HG03469 (cell line): ENCODE data around the gene PRUNE2.
A peak's percentile ranks its signal among the peaks of the same experiment; 100 is the strongest.
"Not testable (repeated sequence)": the region's sequence is repeated elsewhere in the genome, so short reads cannot be mapped to it uniquely, and the experiment has no call there.

ENCODE experiments used
- ATAC-seq: cut with Tn5 transposase; IDR thresholded peaks from one replicate; pipeline ENCODE4 v1.9.1; 2021; ENCODE audit warnings: mild to moderate bottlenecking, moderate library complexity, moderate number of reproducible peaks; ENCODE audit not compliant: unreplicated experiment

The PRUNE2 gene

DNA sequence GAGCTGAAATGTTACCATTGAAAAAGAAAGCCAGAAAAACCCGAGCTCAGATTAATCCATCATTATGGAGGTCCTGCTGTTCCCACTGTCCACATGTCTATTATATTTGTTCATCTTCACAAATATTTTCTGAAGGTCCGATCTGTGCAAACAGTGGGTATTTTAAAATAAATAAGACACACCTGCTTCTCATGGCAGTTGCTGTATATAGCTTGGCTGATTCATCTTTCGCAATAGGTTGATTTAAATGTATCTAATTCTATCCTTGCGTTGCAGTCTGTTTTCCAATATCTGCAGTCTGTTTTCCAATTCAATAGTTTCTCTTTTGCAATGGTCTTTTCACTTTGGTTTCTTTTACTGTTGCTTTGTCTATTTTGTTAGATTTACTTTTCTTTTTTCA lies 229.1 kb downstream of the PRUNE2 start:
- no peak for ATAC-seq

DNA sequence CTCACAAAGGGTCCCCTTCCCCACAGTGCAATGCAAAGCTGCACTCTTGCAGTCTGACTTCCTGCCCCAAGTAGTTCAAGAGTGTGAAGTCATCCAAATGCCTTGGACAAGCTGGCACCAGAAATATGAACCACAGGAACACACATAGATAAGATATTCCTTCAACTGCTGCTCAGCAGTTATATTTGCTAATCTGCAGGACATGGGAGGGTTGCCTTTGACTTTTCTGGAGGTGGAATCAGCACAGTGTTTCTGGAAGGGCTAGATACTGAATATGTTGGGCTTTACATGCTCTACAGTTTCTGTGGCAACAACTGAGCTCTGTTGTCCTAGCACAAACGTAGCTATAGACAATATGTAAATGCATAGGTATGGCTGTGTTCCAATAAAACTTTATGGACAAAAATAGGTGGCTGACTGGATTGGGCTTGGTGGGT lies 238.4 kb downstream of the PRUNE2 start:
- ATAC-seq = no peak

DNA sequence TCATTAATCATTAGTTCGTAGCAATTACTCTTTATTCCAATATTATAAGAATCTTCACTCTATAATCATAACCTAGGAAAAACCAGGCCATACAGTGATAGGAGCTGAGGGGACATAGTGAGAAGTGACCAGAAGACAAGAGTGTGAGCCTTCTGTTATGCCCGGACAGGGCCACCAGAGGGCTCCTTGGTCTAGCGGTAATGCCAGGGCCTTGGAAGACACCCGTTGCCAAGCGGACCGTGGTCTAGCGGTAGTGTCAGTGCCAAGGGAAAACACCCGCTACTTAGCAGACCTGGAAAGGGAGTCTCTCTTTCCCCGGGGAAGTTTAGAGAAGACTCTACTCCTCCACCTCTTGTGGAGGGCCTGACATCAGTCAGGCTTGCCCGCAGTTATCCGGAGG lies 239.9 kb downstream of the PRUNE2 start:
- not testable (repeated sequence) for ATAC-seq

DNA sequence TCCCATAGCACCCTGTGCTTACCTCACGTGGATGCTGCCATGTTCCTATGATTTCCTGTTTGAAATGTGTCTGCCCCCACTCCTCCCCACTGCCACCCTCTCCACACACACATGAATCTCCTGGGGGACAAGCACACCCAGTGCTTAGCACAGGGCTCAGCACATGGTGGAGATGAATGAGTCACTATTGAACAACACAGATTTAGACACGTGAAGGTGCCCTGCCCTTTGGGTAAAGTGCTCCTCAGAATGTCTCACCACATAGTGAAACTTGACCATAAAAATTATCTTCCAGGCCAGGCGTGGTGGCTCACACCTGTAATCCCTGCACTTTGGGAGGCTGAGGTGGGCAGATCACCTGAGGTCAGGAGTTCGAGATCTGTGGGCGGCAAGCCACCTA lies 240.5 kb downstream of the PRUNE2 start:
- no peak for ATAC-seq

DNA sequence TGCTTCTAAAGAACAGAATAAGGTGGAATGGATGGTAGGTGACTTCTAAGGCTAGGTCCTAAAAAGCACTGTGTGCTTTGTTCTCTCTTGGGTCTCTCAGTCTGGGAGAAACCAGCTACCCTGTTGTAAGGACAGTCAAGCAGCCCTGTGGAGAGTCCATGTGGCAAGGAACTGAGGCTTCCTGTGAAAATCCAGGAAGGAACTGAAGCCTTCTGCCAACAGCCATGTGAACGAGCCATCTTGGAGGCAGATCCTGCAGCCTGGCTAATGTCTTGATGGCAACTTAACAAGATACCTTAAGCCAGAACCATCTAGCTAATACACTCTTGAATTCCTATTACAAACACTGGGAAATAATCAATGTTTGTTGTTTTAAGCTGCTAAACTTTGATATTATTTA lies 241.8 kb downstream of the PRUNE2 start:
- no peak for ATAC-seq

DNA sequence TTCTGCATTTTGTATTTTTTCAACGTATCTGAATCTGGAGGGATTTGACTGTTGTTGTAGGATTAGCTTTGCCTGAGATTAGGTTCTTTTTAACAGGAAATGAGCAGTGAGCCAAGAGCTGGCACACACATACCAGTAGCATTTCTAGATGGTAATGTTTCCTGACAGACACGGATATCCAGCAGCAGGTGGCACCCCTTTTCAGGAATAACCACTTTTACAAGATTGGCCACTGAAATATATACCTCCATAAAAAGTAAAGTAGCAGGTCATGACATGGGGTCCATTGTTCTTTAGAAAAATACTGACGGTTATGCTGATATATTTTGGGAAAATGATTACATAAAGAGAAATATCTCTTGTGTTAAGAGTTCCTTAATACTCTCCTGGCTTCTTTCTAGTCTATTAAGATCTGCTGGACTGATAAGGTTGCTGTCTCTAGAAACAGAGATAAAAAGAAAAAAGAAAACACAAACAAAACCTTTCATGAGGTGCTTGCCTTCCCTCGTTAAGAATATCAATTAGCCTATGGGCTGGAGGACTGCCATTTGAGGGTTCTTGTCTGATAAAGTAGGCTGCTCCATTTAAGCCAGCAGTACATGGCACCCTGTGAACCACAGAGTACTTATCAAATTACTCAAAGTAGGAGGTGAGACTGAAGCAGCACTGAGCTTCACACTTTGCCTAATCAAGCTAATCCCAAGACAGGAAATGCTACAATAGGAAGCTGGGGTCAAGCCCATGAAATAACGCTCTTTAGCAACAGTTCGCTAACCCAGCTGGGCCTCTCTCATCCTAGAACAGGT lies 243.2 kb downstream of the PRUNE2 start:
- ATAC-seq = no peak

DNA sequence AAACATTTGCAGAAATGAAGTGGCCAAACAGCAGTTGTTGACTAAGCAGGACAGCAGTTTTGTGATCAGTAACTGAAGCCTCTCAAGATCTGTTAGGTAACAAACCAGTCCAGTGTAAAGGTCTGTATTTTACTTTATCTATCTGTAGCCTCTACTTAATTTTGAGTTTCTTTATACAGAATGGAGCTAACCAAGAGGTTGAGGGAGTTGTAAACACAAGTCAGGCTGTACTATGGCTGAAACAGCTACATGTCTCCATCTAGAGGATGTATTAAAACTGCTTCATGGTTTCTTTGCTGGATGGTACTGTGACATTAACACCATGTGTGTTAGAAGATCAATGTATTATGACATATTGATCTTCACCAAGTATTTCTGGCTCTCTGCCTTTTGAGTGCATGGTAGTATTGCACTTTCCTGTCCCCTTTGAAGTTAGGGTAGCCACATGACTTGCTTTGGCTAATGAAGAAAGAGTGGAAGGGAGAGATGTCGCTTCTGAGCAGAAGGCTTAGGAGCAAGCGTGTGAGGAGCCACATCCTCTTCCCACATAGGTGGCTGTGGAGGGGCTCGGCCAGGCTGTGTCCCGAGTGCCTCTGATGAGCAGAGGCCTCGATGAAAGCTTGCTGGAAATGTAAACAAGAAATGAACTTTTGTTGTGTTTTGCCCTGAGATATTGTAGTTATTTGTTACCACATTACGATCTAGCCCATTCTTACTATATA lies 247.2 kb downstream of the PRUNE2 start:
- ATAC-seq = peak; percentile 88

DNA sequence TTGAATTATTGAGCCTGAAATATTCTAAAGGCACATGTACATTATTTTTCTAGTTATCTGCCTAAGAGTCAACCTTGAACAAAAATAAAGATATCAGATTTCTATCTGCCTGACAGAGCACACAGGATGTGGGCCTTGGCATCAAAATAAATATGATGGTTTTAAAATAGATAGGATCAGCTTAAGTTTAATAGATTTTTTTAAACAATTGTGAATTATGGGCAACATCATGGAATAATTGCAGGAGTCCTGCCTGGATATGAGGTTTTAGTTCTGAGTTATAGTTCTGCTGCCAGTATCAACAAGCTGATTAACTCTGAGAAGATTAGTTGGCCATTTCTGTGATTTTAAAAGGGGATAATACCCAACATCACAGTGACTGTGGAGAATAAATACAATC lies 248.6 kb downstream of the PRUNE2 start:
- ATAC-seq = no peak

DNA sequence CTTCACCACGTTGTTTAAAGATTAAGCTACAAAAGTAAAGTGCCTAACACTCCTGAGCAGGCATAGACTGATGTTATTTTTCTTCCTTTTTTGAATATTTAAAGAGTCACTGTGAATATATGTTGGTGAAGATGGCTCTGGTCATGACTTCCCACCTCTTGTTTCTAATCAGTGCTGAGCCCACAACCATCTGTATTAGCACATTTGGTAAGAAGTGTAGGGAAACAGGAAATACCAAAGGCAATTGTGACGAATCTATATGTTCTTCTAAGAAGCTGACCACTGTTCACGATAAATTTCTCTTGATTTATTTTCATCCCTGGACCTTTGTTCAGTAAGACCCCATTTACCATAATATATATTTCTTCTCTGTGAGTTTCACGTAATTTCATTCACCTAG lies 249.9 kb downstream of the PRUNE2 start:
- ATAC-seq = no peak

DNA sequence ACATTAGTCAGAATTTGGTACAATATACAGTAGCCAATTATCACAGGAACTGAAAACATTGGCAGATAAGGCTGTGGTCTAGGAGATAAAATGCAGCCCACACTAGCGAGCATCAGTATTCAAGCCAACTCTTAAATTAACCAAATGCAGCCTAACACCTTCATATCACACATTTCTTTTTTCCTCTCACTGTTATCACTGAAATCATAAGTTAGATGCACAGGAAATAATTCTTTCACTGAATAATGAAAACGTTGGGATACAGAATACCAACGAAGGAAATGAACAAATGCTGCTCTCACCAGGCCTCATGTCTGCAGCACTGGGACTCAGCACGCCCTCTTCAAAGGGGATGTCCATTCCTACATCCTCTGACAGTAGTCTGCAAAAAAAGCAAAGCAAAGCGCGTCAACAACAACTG lies 250.8 kb downstream of the PRUNE2 start:
- ATAC-seq = no peak

DNA sequence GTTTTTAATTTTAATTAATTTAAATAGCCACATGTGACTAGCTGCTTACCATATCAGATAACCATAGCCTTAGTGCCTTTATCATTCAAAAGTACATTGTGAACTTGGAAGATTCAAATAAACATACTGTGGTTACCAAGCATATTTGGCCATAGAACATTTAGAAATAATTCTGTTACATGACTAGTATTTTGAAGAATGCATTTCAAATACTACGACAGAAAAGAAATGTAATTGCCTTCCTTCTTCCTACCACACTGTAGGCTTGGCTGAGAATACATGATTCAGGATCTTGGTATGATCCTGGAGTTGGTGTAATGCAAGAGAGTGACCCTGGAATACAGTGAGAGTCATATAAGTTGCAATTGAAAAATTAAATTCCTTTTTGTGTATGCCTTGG lies 251.3 kb downstream of the PRUNE2 start:
- no peak for ATAC-seq

DNA sequence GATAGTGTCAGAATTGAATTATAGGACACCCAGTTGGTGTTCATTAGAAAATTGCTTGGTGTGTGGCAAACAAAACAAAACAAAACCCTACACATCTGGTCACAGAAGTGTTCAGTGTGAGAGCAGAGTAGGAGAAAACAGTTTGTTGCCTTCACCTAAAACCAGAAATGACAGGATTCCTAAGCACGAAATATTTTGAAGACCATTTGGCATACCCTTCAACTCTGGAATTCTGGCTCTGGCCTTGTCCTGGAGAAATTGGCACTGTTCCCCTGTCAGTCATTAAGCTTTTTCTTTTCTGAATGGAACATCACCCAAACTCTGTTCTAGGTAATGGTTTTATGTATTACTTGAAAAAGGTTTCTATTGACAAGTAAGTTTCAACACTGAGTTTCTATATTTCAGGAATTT lies 251.9 kb downstream of the PRUNE2 start:
- no peak for ATAC-seq

DNA sequence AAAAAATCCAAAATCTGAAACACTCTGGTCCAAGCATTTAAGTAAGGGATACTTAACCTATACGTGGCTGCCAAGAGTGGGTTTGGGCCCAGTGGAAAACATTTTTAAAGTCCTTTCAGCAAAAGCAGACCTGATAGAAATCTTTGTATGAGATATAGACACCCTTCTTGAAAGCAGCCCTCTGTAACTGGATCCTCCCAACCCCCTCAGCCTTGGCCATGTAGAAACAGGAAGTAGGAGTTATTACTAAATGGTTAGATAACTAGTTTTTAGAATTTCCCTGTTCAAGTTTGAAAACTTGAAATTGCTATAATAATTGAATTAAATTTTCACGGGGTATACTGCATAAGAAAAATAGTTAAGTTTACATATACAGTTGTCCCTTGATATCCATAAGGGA lies 253.0 kb downstream of the PRUNE2 start:
- ATAC-seq = no peak

DNA sequence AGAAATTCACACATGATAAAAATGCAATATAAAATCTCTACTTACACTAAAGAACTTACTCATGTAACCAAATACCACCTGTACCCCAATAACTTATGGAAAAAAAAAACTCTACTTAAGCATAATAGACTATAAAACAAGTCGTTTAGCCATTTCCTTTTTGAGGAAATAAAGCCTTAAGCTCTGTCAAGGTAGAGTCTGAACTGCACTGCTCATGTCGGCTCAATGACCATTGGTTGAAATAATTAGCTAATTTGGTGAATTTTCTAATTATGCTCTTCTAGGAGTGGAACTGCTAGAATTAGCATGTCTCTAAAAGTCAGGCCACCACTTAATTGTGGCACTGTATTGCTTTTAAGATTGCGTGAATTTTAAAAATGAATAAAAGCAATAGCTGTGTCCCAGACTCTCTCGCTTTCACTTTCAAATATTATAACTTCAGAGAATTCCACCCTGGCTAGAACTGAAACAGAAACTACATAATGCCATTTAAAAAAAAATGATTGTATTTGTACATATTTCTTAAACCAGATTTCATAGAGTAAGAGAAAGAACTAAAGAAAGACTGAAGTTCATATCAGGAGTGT lies 254.7 kb downstream of the PRUNE2 start:
- ATAC-seq = no peak

DNA sequence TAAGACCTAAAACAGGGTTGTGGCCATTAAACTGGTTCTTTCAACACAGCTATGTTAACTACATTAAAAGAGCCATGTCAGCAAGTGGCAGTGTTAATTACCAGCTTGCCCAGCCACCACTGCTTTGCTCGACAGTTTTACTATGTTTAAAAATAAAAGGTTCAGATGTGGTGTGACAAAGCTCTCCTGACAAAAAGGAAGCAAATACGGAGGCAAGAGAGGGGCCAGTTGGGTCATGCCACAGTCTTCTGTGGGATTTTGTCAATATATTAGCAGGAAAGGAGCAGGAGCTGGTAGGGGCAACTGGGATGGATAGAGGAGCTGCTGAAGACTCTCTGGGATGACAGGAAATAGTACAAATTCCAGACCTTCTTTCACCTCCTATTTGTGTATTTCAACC lies 255.2 kb downstream of the PRUNE2 start:
- ATAC-seq = no peak

DNA sequence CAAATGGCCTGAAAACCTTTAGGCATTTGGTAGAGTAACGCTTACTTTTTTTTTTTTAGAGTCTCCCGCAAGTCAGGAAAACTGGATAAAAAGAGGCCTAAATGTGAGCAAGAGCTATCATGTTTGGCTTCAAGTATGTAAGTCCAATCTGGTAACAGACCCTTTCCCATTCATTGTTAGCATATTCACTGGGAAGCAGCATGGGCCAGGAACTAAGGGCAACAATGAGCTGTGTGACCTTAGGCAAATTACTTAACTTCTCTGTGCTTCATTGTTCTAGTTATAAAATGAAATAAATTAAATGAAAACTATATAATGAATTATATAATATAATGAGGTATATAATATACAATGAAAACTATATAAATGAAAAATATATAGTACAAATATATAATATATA lies 256.0 kb downstream of the PRUNE2 start:
- ATAC-seq = no peak

DNA sequence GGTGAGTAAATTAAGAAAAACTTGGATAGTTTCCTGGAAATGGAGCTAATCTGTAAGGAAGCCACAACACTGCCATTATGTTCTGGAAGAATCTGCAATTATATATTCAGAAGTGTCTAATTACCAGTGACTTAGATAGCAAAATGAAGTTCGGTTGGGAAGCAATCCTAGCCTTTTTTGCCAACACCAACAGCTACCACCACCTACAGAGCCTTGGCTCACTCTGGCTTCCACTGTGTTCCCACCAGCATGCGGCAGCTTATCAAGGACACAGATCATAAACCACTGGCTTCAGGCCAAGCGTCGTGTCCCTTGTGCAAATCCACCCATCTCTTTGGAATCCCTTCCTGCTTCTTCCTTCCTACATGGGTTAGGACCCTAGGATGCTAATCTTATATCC lies 259.7 kb downstream of the PRUNE2 start:
- no peak for ATAC-seq

DNA sequence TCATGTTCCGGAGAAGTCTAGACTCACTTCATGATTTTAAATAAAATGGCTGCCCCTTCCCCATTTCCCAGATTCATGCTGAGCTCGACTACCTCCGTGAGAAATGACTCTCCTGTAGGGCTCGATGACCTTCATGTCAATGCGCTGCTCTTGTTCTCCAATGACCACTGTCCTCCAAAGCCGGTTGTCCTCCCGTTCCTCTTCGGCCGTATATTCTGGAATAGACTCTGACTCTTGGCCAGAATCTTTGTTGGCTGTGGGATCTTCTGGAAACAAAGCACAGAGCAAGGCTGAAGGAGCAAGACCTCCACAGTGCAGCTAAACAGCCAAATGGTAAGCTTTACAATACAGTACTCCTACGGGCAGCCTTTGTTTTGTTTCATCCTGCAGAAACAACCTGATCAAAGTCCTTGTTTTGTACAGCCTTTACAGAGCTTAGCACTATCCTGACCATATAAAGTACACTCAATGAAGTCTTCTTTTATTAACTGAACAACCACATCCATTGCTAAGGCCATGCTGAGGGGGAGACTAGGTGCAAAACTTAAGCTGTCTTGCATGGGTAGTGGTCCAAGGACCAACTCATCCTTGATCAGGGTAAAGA lies 261.2 kb downstream of the PRUNE2 start:
- no peak for ATAC-seq

DNA sequence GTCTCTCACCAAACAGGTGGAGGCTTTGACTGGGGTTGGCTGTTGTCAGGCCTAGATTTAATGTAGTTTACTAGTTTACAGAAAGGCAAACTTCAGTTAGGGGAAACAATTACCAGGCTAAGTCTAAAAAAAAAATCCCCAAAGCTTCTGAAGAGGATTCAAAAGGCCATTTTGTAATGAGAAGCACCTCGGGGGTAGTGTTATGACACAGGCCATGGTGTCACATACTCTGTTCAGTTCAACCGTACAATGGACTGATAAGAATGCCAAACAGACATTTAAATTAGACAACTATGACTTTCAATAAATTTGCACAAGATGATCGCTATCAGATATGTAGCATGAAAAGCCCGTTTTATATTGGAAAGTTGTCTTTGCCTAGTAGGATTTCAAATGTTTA lies 261.7 kb downstream of the PRUNE2 start:
- ATAC-seq = no peak

DNA sequence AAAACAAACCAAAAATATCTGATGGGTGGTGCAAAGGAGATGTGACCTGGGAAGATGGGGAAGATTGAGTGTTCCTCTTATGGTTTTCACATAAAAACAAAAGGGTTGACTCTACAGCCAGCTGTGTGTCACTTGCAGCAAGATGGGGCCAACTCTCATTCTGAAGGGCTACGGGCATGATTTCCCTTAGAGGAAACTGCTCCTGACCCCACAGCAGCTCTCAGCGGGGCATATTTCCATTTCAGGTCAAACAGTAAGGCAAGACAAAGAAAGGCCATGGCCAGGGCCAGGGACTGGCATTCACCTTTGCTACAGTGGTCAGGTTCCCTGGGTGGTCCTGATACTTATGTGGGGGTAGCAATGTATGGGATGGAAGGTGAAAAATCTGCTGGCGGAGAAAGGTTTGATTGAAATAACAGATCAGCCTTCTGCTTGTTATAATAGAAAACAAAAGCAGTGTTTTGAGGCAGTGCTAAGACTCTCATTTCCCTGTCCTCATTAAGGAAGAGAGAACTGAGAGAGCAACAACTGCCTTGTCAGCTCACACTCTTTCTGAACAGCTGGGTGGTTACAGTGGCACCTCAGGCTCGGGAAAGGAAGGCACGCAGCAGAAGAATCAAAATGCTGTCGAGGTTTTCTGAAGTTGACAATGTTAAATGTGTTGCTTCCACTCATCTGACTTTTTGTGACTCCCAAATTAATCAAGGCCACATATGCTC lies 262.4 kb downstream of the PRUNE2 start:
- ATAC-seq = peak; percentile 94

DNA sequence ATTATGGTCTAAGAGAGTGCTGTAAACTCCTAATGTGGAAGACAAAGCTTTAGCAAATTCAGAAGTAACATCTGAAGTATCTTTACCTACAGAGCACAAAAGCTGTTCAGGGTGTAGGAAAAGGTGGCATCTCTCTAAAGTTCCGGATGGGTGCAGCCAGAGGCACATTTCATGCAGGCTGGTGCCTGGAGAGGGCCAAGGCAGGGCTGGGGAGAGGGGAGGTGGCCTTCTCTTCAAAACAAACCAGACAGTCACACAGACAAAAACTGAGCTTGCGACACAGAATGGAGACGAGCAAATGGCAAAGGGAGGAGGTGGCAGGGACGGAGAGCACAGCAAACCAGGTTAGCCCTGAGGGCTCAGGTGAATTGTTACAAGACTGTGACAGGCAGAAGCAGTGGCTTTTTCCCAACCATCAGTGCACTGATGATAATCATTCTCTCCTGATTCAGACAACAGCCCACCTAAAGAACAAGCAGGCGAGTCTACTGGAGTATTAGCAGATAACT lies 263.2 kb downstream of the PRUNE2 start:
- ATAC-seq = no peak
